Occipital lobe (tissue), 2 donors: ENCODE measurements around the gene AWAT2. TPM values are rescaled to one million over a fixed set of nuclear protein-coding genes. Genes with fewer than 3 reads are reported as not detected.

ENCODE experiments used
- DNase-seq: peaks from one replicate; lab custom pipeline; 2025; lab: John Stamatoyannopoulos, UW
- total RNA-seq: library from RNA; depleted of rRNA; stranded (reverse); fragments of >200 nt; gene quantifications from one replicate; pipeline ENCODE4 v1.2.3, GENCODE V29; 2014

AWAT2 gene
- total RNA-seq, 1 donor from 2014 or later, result not detected

- no peak for DNase-seq
Measured at GRCh38 chrX:70042399-70043371, 7.1 kb downstream of the AWAT2 start.

- DNase-seq, result no peak
Measured at GRCh38 chrX:70041993-70042392, 7.7 kb downstream of the AWAT2 start.

GRCh38 chrX:70039758-70040157 lies 10.0 kb downstream of the AWAT2 start:
- DNase-seq, result no peak

- no peak for DNase-seq
Measured at GRCh38 chrX:70038951-70039350, 10.8 kb downstream of the AWAT2 start.

GRCh38 chrX:70038515-70038914 lies 11.2 kb downstream of the AWAT2 start:
- no peak for DNase-seq

- no peak for DNase-seq
Measured at GRCh38 chrX:70034646-70035045, 15.1 kb downstream of the AWAT2 start.

- DNase-seq, result no peak
Measured at GRCh38 chrX:70033348-70034051, 16.2 kb downstream of the AWAT2 start.

GRCh38 chrX:70032792-70033191 lies 16.9 kb downstream of the AWAT2 start:
- DNase-seq, result no peak

GRCh38 chrX:70030301-70030767 lies 19.4 kb downstream of the AWAT2 start:
- no peak for DNase-seq

- DNase-seq, result no peak
Measured at GRCh38 chrX:70029863-70030262, 19.9 kb downstream of the AWAT2 start.

GRCh38 chrX:70026851-70027200 lies 22.9 kb downstream of the AWAT2 start:
- no peak for DNase-seq

GRCh38 chrX:70026112-70026850 lies 23.5 kb downstream of the AWAT2 start:
- DNase-seq, result no peak

GRCh38 chrX:70025464-70025863 lies 24.3 kb downstream of the AWAT2 start:
- DNase-seq, result no peak

GRCh38 chrX:70022616-70023015 lies 27.1 kb downstream of the AWAT2 start:
- no peak for DNase-seq

GRCh38 chrX:70016513-70016912 lies 33.2 kb downstream of the AWAT2 start:
- no peak for DNase-seq

GRCh38 chrX:70013466-70014381 lies 36.0 kb downstream of the AWAT2 start:
- no peak for DNase-seq

GRCh38 chrX:70012756-70013155 lies 37.0 kb downstream of the AWAT2 start:
- DNase-seq, result no peak

- DNase-seq, result no peak
Measured at GRCh38 chrX:70009970-70010369, 39.8 kb downstream of the AWAT2 start.

- DNase-seq, result no peak
Measured at GRCh38 chrX:70009049-70009448, 40.7 kb downstream of the AWAT2 start.

- DNase-seq, result no peak
Measured at GRCh38 chrX:70007946-70008345, 41.8 kb downstream of the AWAT2 start.
